Measurements from ENCODE around the gene GPR107. TPM values are rescaled to one million over a fixed set of nuclear protein-coding genes. Genes with fewer than 3 reads are reported as not detected.

The GPR107 gene
- polyA plus RNA-seq, 1 donor = 65.3 TPM

DNA sequence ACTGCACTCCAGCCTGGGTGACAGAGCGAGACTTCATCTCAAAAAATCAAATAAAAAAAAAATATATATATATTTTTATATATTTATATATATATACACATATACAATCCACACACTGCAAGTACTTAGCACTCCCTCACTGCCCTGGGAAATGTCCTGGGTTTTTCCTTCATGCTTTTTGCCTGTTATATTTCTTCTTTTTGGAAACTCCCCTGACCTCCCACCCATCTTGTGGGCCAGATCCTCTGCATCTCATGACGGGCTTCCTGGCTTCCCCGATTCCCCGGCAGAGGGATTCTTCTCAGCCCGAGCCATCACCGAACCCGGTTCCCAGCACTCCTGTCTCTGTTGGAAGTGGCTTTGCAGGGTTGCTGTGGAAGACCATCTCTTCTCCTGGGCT, 79.0 kb downstream of the GPR107 start:
- no peak for DNase-seq

DNA sequence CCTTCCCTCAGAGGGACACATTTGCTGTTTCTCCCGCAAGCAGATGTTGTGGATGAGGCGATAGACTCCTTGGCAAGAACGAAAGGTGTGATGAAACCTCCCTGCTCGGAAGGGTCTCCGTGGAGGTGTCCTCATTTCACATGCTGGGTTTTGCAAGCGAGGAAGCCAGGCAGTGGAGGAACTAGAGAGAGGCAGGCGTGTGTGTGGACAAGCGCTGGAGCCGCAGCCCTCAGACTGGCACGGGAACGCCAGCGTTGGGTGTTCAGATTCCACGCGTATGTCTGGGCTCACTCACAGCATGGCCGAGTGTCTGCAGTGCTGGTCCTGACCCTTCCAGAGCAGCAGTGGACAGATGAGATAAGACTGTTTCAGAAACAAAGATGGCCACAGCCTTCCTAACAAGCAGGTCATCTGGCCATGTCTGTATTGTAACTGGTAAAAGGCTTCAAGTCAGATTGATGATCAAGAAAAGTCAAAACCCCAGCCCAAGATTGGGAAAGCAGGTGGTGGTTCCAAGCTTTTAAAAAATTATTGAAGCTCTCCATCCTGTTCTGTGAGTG, 83.5 kb downstream of the GPR107 start:
- DNase-seq = no peak

DNA sequence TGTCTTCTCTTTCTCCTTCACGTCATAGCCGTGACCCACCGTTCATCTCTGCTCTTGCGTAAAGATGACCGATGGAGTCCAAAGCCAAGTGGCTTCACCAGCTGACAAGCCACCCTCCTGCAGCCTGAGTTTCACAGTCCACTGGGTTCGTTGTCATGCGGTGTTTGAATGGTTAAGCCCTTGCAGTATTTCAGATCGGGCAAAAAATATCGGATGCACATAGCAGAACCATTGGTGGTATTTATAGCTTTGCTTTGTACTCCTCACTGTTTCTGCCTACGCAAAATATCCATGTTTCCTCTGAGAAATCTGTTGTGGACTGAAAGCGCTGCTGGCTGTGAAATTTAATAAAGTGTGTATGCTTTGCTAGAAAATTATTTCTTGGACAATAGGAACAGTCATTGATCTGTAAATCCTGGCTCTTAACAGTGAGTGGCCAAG, 84.0 kb downstream of the GPR107 start:
- no peak for DNase-seq

DNA sequence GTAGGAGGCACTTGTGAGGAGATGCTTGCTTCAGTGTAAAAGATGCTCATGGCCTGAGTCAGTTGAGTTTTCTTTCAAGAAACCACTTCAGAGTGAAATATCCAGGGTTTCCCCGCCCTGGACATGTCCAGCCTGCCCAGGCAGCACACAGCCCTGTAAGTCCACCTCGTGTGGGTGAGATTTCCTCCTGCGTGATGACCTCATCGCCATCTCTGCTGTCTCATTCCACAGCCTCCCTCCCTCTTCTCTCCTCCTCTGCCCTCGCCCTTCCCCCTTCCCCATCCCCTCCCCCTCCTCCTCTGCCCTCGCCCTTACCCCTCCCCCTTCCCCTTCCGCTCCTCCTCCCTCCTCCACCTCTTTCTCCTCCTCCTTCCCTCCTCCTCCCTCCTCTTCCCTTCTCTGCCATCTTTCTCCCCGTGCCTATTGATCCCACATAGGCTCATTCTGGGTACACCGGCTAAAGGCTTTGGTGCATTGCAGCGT, 84.5 kb downstream of the GPR107 start:
- no peak for DNase-seq

DNA sequence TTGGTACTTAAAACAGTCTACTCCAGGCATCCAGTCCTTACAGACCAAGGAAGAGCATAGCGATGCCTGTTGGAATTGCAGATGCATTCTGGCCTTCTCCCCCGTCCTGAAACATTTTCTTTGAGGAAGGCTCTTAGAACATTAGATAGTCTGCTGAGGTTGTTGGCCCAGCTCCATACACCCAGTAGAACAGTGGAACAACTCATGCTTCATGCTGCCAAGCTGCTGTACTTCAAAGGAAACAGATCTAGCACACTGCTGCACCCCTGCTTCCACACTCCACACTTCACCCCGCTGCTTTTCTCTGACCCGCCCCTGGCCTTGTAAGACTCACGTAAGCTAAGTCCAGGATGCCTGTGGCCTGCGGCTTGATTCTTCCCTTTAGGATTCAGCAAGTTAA, 85.1 kb downstream of the GPR107 start:
- DNase-seq = no peak

DNA sequence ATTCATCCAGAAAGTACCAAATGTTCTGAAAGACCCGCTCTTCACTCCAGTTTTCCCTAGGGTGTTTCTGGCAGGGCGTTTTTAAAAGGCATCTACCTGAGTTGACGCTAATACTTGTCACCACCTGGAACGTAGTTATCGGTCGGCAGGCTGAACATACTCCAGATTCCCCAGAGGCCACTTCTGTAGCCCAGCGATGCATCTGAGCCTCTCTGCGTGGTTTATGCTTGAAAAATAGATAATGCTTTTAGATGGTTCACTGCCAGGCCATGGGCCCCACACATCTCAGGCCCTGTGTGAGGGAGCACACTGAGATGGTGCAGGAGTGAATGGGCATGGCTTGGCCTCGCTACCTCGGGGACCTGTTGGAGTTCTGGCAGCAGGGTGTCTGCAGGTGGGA, 85.5 kb downstream of the GPR107 start:
- DNase-seq = no peak

DNA sequence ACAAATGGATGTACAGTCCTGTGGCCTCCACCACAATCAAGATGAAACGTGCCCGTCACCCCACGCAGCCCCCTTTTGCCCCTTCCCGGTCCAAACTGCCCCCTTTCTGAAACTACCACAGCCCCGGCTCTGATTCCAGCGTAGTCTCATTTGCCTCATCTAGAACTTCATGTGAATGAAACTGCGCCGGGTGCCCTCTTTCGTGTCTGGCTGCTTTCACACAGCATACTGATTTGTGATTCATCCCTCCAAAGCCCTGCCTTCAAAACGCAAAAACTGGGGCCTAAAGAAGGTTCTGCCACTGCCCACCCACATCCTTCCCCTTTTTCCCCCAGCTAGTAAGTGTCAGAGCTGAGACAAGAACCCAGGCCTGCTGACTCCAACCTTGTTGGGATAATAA, 87.0 kb downstream of the GPR107 start:
- DNase-seq = no peak

DNA sequence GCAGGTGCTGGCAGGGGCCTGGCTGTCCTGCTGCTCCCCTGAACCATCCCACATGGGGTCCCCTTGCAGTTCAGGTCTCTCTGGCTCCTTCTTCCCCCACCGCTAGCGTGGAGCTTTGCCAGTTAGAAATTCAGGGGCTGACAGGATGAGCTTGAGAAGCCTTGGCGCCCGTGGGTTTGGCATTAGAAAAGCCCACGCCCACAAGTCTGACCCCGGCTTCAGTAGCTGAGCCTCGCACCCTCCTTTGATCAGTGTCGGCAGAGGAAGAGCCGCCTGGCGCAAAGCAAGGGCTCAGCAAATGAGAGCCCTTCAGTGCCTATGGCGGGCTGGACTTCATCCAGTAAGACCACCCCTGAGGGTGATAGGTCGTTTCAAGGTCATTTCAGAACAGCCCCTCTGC, 88.3 kb downstream of the GPR107 start:
- no peak for DNase-seq

DNA sequence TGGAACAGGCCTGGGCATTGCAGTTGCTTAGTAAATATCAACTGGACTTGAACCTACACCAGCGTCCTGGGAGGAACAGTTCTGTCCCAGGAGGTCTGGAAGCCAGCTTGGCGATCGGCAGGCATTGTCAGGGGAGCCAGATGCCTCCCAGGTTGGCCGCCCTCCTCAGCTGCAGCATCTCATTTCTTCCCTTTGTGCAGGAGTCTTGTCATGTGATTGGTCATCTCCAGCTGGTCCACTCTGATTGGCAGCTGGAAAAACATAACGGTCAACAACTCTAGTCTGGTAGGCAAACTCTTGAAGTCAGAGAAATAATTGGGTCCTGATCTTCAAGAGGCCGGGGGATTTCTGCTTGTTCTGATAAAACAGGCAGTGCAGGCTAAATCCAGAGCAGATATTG, 88.9 kb downstream of the GPR107 start:
- no peak for DNase-seq

DNA sequence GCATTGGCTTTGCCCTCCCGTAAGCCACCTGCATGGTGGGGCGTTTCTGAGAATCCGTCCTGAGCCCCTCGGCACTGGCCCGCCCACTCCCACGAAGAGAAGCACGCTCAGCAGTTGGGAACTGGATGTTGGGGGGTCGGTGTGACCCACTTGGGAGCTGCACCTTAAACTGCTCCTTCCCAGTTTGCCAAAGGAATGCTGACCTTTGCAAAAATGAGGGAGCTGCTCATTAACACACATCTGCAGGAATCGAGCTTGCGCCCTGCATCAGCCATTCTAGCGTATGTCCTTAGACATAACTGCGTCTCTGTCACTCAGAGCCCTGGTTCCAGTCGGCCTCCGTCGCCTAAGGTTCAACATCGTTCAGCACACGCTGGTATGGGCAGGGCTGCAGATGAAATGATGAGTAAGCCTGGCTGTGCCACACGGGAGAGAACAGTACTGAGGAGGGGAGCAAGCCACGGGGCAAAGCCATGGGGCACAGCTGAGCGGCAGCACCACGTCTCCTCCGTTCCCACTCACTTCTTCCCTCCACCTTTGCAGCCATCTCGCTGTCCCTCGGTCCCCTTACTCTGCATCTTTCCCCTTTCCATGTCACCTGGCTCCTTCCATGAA, 89.7 kb downstream of the GPR107 start:
- no peak for DNase-seq

DNA sequence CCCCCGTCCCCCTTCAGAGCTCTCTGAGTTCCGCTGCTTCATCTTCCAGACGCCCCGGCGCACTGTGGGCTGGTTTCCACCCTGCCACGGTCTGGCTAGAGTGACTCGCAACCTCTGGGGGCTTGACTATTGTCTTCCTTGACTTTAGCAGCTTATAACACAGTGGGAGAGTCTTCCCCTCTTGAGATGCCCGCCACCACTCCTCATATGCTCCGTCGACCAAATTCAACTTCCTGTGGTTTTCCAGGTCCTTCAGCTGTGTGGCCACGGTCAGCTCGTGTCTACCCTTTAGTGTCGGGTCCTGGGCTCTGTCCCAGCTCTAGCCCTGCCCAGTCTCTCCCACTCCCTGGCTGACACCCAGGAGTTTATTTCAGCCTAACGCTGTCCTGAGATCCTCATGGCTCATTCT, 90.3 kb downstream of the GPR107 start:
- no peak for DNase-seq

DNA sequence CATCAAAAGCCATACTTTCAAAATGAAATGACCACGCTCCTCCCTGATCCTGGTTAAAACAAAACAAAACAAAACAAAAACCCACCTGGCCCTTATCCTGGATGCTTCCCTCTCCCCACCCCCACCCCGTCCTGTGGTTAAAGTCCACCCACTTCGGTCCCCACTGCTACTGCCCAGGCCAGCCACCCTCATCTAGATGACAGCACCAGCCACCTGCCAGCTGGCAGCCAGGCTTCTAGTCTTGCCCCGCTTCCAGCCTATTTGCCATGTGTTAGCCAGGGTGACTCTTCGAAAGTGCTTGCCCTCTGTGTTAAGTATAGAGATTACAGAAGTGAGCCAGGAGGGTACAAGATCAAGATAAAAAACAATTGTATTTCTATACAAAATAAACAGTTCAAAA, 91.0 kb downstream of the GPR107 start:
- no peak for DNase-seq

DNA sequence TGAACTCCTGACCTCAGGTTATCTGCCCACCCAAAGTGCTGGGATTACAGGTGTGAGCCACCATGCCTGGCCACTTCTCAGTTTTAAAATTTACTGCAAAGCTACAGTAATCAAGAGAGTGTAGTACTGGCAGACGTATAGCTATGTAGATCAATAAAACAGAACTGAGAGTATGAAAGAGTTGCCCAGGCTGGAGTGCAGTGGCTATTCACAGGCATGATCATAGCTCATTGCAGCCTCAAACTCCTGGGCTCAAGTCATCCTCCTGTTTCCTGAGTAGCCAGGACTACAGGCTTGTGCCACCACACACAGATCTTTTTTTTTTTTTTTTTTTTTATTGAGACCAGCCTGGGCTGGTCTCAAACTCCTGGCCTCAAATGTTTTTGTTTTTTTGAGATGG, 92.0 kb downstream of the GPR107 start:
- no peak for DNase-seq

DNA sequence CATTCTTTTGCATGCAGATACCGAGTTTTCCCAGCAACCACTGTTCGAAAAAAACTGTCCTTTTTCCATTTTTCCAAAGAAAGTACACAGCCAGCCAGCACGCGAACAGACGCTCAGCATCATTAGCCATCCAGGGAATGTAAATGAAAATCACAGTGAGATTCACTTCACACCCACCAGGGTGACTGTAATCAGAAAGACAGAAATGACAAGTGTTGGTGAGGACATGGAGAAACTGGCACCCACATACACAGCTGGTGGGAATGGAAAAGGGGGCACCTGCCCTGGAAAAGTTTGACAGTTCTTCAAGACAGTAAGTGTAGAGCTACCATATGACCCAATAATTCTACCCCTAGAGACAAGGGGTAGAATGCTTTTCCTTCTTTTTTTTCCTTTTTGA, 93.5 kb downstream of the GPR107 start:
- DNase-seq = no peak

DNA sequence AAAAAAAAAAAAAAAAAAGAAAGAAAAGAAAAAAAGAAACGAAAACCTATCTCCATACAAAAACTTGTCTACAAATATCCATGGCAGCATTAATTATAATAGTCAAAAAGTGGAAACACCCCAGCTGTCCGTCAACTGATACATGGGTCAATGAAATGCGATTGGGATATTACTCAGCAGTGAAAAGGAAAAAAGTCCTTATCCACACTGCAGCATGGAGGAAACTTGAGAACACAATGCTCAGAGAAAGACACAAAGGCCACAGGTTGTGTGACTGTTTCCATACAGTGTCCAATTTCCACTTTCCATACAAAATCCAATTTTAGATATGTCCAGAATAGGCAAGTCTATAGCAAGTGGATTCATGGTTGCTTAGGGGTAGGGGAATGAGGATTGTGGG, 94.2 kb downstream of the GPR107 start:
- DNase-seq = no peak

DNA sequence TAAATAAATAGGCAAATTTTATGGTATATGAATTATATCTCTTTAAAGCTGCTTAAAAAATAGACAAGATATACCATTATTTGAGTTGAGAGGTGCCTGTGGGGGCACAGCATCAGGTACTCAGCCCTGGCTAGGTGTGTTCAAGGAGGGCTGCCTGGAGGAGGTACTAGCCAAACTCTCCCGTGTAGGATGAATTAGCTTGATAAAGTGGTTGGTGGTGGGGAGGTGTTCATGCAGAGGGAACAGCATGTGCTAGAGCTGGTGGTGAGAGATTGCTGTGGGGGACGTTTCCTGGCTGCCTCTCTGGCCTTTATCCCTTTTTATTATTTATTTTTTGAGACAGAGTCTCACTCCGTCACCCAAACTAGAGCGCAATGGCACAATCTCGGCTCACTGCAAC, 95.3 kb downstream of the GPR107 start:
- no peak for DNase-seq

DNA sequence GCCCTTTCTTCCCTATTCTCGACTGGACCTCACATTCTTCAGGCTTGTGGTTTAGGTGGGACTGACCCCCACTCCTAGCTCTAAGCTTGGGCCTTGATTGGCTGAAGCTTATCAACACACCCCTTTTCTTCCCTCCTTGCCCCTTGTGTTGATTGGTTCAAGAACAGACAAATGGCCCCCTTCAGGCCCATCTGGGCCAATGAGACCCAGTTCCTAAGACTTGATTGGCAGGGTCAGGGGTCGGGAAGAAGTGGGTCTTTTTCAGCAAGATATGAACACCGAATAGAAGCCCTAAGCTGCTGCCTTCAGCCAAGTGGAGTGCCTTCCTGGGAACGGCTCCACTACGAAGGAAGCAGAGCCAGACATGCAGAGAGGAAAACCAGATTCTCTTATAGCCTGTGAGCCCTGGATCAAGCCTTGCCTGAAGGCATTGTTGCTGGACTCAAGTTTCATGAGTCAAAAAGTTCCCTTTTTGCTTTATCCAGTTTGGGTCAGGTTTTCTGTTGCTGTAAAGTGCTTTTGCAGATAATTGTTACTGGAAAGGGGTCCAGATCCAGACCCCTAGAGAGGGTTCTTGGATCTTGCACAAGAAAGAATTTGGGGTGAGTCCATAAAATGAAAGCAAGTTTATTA, 96.1 kb downstream of the GPR107 start:
- no peak for DNase-seq

DNA sequence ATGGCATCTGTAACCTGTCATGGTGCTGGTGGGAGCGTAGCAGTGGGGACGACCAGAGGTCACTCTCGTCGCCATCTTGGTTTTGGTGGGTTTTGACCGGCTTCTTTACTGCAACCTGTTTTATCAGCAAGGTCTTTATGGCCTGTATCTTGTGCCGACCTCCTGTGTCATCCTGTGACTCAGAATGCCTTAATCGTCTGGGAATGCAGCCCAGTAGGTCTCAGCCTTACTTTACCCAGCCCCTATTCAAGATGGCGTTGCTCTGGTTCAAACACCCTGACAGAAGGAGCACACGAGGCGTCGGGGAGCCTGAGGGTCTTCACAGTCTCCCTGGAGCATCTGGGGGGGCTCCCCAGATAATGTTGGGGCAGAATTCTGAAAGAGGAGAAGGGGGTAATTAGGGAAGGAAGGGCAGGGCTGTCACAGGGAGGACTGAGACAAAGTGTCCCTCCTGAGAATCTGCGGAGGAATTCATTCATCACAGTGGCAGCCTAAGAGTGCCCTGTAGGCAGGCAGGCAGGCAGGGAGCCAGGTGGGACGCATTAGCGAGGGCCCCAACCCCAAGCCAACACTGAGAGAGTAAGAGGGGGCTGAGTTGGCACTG, 97.2 kb downstream of the GPR107 start:
- no peak for DNase-seq

DNA sequence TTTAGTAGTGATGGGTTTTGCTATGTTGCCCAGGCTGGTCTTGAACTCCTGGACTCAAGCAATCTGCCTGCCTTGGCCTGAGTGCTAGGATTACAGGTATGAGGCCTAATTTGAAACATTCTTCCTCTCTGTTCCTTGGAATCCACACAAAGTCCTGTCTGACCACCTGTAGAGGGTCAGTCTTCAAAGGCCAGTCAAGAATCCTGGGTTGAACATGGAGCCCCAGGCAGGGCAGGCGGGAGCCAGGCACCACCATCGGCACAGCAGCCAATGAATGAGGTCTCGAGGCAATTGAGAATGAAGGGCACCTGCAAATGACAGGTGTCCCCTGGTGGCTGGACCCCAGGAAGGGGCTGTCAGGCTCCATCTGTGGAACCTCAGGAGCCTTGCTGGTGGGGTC, 101.1 kb downstream of the GPR107 start:
- DNase-seq = no peak

DNA sequence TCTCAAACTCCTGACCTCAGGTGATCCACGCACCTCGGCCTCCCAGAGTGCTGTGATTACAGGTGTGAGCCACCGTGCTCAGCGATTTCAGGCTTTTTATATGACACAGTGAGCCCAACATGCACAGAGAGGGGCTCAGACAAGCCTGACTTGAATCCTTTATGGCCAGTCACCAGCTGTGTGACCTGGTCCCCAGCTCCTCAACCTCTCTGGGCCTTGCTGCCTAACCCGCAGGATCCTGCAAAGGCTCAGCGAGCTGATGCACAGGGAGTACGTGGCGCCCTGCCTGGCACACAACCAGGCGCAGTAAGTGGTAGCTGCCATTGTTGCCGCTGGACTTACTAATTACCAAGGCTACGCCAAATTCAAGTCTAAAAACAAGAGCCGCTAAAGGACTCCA, 101.9 kb downstream of the GPR107 start:
- no peak for DNase-seq

DNA sequence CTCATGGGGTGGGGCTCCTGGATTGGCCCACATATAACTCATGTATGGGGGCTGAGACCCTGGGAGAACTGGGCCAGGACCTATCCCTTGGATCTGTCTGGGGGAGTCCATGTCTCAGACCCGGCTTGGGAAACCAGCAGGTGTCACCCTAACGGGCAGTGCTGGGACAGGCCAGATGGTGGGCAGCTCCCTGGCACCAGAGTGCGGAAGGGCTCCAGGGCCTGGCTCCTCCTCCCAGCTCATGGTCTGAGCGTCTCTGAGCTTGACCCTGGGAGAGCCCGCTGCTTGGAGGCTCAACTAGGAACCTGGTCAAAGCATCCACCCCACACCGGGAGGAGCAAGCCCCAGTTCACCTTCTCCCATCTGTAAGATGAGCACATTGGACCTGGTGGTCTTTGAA, 103.0 kb downstream of the GPR107 start:
- DNase-seq = no peak

DNA sequence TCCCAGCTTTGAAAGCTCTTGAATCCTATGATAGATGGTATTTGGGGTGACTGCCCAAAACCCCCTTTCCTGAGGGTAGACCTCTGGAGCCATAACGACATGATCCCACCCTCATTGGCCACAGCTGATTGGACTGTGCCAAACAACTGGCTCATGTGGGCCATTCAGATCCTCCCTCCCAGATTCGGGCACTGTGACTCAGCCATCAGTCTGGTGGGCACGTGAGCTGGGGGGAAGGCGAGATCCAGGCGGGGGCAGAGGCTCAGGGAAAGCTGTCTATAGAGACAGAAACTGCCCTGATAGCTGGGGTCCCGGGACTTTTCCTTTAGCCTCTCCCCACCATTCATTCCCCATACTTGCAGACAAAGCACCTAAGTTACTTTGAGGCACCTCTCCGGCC, 103.4 kb downstream of the GPR107 start:
- DNase-seq = no peak

DNA sequence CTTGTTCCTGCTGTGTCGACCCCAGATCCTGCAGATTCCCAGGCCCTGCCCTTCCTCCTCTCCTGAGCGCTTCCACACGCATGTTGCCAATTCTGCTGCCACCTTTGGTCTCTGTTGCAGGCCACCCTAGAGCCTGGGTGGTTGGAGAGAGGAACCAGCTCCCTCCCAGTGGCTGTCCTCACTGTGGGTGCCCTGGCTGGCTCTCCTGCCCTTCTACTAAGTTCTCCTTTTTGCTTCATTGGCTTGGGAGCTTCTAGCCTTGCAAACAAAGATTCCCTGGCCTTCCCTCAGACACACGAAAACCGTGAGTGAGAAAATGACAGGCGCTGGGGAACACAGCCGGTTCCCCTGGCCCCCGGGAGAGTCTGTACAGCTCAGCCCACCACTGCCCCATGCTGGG, 104.3 kb downstream of the GPR107 start:
- DNase-seq = no peak

DNA sequence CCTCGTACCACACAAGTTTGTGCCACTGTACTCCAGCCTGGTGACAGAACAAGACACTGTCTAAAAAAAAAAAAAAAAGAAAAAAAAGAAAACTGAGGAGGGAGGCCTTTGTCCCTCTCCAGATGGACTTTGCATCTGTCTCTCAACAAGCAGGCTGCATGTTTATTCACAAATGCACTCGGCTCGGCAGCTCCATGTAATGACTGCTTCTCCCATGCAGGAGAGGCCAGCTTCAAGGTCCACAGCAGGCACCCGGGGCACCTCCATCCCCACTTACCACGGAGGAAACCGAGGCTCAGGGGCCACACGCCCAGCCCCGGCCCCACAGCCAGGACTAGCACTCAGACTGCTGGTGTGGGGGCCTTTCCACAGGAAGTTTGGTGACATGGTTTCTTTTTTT, 105.4 kb downstream of the GPR107 start:
- DNase-seq = no peak

Measured in left kidney (tissue), 2 donors.